UCSD-AML1 (cell line): ENCODE data around the gene COL24A1.
"Not testable (repeated sequence)": the region's sequence is repeated elsewhere in the genome, so short reads cannot be mapped to it uniquely, and the experiment has no call there.

ENCODE experiments used
- DNase-seq: peaks from one replicate; lab custom pipeline; 2025; ENCODE audit not compliant: unreplicated experiment; lab: John Stamatoyannopoulos, UW

Gene COL24A1

DNA sequence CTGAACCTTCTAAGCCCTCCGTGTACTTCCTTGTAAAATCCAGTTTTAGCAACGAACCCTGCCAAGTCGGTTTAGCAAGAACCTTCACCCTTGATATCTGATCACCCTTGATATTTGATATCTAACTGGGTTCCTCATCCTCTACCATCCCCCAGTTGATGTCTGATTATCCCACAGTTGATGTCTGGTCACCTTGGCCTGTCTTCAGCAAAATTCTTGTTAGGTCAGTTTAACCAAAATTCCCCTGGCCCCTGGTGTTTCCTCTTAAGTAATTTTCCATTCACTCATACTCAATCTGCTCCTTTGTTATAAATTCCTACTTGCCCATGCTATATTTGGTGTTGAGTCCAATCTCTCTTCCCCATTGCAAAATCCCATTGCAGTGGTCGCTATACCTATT, 333.9 kb downstream of the COL24A1 start:
- DNase-seq, result no peak

DNA sequence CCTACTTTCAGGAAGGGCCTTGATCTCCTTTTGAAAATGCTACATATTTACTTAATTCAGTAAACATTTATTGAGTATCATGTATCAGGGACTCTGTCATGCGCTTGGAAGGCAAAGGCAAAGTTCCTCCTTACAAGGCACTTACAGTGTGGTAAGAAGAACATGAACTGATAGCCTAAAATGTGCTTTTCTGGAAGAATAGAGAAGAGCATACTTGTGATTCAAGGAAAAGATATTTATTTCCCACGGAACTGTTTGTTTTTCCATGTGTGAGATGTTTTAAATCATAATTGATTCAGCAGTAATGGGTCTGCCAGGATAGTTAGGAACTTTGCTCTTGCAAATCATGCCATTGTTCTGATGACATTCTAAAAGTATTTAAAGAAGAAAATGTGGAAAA, 338.2 kb downstream of the COL24A1 start:
- no peak for DNase-seq

DNA sequence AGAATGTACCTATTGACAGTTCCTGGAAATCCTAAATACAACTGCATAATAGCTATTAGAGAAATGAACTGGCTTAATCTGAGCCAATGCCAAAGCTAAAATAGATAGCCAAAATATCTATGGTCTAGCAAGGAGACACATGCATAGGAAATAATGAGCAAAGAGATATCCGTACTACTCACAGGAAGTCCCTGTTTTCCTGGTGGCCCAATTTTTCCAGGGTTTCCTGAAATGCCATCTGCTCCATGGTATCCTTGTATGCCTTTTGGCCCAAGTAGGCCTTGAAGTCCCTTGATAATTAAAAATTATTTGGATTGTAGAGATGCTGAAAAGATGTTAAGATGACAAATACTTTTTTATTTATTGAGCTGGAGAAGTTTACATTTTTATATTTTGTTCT, 340.0 kb downstream of the COL24A1 start:
- DNase-seq, result no peak

DNA sequence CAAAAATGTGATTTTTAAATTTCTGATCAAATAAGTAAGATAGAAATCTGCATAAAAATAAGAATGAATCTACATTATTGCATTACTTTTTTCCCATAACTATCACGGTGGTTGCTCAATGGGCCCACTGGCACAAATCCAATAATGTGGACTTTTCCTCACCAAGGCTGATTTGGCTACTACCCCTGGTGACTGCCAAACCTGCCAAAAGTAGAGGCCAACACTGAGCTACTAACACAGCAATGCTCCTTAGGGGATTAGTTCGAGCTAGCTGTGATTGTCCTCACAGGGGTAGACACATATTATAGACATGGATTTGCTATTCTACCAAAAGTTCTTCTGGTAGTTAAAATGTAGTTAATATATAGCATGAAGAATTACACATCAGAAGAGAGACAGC, 340.7 kb downstream of the COL24A1 start:
- no peak for DNase-seq

DNA sequence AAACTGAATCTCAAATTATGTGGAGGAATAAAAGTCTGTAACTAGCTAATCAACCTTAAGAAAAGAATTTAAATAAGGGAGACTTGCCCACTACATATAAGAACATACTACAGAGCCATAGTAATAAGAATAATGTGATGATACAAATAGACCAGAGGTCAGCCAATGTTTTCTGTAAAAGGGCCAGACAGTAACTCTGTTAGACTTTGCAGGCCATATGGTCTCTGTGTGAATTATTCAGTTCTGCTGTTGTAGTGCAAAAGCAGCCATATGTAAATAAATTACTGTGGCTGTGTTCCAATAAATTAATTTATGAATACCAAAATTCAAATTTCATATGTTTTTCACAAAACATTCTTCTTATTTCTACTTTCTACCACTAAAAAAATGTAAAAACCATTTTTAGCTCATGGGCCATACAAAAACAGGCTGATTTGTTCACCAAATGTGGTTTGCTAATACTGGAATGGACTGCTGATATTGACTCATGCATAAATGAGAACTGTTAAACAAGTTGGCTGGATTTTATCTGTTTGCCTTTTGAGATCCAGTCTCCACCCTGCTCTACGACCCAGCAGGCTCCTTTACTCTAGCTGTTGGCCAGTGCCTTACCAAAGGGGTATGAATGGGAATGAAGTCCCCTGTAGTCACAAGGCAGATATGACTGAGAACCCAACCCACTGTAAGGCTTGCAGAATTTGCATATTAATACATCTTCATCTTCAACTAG, 350.2 kb downstream of the COL24A1 start:
- DNase-seq, result no peak

DNA sequence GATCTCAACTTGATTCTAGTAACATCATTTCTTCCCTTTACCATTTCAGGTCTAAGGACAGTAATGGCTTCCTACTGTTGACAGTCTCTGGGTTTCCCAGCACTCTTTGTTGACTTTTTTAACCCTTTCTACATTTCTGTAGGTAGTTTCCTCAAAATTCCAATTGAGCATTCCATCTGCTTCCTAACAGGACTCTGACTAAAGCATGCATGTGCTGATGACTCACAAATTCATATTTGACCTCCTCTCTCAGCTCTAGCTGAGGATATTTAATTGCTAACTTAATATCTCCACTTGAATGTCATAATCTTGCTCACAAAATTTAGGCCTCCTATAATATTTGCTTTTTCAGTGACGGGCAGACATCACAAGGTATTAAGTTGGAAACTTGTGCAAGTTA, 355.1 kb downstream of the COL24A1 start:
- no peak for DNase-seq

DNA sequence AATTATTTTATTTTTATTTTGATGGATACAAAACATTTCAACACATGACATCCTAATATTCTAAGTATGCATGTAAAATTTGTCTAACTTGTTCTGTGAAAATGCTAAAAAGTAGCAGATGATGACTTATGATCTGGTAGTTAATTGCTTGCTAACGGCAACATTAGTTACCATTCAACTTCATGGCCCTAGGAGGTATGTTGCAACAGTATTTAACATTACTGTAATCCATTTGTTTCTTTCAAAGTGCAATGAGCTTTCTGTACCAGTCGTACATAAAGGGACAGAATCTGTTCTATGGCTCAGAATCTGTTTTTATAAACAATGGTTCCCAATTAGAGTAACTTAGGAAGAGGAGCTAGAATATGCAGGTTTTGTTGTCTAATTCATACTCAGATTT, 356.8 kb downstream of the COL24A1 start:
- no peak for DNase-seq

DNA sequence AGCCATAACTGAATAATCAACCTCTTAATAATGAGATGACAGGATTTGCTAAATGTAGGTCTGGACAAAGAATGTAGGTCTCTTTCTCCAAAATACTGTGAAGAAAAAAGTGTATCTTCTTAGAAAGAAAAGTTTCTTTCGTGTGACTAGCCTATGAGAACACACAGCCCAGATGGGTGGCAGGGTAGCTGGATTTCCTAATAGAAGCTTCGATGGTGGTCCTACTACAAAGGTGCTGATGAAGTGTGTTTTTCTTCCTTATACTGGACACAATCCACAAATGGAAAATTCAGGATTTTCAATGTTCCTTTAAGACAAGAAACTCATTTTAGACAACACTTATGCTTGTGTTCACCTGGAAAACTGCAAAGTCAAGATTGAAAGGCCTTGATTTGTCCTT, 358.2 kb downstream of the COL24A1 start:
- DNase-seq, result no peak

DNA sequence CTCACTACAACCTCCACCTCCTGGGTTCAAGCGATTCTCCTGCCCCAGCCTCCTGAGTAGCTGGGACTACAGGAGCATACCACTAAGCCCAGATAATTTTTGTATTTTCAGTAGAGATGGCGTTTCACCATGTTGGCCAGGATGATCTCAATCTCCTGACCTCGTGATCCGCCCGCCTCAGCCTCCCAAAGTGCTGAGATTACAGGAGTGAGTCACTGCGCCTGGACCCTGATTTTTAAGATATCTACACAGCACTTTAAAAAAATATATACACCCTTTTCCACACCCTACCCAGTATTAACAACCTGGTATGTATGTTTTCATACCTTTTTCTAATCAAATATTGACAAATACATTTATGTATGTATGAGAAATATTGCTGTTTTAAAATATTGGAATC, 379.6 kb downstream of the COL24A1 start:
- not testable (repeated sequence) for DNase-seq

DNA sequence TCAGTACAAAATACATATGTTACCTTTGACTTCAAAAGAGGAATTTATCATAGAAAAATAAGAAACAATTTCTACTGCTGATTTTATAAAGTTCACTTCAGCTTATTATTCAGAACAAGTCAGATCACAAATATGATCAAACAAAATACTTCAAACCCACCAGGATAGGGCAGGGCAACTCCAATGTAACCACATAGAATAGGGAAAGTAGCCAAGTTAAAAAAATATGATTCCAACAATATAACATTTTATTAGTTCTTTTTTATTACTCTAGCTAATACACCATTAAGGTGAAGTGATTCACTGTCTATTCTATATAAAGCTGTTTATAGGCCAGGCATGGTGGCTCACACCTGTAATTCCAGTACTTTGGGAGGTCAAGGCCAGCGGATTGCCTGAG, 393.8 kb downstream of the COL24A1 start:
- DNase-seq, result no peak

DNA sequence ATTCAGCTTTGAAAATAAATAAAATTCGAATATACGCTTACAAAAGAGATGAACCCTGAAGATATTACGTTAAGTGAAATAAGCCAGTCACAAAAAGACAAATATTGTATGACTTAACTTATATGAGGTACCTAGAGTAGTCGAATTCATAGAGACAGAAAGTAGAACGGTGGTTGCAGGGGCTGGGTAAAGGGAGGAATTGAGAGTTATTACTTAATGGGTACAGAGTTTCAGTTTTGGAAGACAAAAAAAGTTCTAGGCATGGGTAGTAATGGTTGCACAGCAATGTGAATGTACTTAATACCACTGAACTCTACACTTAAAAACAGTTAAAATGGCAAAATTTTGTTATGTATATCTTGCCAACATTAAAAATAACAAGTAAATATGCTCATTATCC, 399.7 kb downstream of the COL24A1 start:
- DNase-seq, result no peak

DNA sequence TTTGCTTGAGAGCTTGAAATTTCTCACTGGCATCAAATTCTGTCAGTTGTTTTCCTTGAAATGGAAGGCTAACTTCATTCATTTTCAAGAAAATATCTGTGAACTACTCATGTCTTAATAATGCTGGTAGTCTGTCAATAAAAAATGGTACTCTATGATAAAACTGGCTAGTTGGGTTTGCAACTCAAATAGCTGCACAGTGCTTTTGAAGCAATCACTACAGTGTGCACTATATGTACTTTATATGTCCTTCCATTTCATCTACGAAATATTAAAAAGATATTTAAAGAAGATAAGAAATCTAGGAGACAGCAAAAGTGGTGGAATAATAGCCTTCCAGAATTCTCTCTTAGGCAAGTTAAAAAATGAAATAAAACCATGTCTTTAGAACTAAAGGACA, 408.5 kb downstream of the COL24A1 start:
- DNase-seq, result no peak

DNA sequence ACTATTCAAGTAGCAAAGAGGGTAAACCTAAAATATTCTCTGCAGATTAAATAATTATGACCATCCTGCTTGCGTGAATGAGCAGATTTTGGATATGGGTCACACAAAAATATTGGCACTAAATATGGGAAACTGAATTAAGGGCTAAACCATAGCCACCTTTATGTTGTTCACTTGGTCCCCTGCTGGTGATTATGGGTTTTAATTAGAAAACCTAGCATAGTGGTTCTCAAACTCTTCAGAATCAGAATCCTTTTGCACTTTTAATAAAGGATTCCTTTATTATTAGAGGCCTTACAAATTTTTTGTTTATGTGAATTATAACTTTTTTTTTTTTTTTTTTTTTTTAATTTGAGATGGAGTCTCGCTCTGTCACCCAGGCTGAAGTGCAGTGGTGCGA, 409.8 kb downstream of the COL24A1 start:
- DNase-seq, result no peak

DNA sequence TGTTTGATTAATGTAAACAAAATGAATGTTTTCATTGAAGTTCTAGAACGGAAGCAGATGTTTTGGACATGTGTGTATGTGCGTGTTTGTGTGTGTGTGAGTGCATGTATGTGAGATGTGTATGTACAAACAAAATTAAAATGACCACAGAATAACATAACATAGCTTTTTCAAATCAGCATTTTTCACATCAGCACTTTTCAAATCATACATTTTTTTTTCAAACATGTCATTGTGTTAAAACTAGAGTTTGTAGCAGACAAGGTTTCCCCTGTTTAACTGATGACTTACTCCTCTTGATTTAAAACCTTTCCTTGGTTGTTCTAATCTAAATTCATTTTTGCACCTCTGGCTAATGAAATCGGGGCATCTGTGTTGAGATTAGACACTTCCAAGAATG, 412.8 kb downstream of the COL24A1 start:
- no peak for DNase-seq

DNA sequence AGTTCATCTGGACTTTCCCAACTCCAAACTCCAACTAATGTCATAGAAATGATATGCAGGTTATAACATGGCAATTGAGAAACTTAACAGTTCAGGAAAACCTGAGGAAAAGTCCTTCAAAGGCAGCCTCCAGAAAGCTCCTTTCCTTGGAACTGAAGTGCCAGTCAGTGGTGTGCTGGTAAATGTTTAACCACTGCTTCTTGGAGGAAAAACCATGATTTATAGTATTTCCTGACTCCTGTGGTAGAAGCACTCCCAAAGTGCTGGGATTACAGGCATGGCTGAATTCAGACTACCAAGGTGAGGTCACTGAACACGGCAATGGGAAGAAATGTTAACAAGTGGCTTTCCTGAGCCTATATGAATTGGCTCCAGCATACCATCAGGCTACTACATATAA, 421.6 kb downstream of the COL24A1 start:
- DNase-seq, result no peak

DNA sequence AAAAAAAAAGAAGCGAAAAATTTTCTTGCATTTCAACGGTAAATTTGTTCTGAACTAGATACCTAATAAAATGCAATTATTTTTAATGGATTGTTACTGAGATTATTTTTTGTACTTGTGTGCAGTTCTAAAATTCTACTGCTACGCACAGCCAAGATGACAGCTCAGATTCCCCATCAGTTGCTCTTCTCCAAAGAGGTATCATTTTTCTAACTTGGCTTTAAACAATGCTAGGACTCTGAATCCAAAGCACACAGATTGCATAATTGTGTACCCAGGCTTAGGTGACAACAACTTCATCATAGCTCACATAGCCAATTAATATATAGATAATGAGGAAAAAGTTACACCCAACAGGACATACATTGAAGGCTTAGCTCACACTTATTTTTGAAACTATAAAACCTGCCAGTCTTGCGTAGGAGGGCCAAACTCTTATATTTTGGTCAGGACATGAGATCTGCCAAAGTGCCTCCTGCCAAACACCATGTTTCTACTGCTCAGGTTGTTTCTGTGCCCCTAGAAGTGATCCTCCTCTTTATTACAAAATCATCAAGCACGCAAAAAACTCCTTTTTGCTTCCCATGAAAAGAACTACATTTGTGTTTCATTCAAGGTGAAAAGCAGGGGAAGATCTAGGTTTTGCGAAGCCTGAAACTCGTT, 437.8 kb downstream of the COL24A1 start:
- DNase-seq, result no peak

DNA sequence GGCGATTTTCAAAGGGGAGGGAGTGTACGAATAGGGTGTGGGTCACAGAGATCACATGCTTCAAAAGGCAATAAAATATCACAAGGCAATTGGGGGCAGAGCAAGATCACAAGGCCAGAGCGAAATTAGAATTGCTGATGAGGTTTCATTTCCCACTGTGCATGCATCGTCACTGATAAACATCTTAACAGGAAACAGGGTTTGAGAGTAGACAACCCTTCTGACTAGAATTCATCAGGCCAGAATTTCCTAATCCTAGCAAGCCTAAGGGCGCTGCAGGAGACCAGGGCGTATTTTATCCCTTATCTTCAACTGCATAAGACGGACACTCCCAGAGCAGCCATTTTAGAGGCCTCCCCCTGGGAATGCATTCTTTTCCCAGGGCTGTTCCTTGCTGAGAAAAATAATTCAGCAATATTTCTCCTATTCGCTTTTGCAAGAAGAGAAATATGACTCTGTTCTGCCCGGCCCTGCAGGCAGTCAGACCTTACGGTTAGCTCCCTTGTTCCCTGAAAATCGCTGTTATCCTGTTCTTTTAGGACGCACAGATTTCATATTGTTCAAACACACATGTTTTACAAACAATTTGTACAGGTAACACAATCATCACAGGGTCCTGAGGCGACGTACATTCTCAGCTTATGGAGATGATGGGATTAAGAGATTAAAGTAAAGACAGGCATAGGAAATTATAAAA, 442.0 kb downstream of the COL24A1 start:
- DNase-seq, result not testable (repeated sequence)

DNA sequence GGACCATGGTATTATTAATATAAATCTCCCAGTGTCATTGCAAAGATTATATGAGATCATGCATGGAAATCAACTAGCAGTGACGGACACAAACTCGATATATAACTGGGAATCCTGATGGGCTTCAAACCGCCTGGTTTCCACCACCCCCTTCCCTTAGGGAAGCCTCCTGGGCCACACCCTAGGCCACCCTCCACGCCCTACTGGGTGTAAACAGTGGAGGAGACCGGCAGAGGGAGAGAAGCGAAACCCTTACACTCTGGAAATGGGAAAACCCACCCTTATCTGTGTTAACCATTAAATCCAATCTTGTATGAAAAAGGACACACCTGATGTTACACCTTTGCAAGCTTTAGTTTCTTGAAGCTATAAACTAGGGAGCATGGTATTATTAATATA, 447.7 kb downstream of the COL24A1 start:
- peak; percentile 11 for DNase-seq

DNA sequence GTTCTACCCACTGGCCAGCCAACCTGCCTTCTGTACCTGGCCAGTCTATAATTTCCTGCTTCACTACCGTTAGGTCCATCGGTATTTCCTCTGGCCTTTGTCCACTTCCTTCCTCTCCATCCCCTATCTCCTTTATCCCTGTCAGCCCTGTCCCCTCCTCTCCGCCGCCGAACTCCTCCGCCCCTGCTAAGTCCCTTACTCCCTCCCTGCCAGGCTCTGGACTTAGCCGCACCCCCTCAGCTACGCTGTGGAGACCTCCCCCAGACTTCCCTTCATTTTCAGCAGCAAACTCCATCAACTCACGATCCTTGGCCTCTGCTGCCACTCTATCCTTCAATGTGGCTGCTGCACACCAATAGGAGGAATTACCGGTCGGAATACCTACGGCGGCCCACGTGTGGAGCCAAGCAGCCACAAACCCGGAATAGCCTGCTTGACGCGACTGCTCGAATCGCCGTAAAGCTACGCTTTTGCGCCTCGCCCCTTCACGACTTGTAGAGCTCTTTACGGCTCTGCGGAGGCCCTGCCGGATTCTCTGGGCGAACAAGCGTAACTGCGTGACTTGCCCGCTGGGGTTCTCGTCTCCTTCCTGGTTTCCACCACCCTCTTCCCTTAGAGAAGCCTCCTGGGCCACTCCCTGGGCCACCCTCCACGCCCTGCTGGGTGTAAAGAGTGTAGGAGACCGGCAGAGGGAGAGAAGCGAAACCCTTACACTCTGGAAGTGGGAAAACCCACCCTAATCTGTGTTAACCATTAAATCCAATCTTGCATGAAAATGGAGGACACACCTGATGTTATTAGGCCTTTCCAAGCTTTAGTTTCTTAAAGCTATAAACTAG, 448.4 kb downstream of the COL24A1 start, which contains the start of gene ZNHIT6:
Gene ZNHIT6 (minus strand): TSS at position 444 of the 839 bp plus-strand sequence. CDS start 149 bp downstream, at position 295.
- peak; percentile 90 for DNase-seq

DNA sequence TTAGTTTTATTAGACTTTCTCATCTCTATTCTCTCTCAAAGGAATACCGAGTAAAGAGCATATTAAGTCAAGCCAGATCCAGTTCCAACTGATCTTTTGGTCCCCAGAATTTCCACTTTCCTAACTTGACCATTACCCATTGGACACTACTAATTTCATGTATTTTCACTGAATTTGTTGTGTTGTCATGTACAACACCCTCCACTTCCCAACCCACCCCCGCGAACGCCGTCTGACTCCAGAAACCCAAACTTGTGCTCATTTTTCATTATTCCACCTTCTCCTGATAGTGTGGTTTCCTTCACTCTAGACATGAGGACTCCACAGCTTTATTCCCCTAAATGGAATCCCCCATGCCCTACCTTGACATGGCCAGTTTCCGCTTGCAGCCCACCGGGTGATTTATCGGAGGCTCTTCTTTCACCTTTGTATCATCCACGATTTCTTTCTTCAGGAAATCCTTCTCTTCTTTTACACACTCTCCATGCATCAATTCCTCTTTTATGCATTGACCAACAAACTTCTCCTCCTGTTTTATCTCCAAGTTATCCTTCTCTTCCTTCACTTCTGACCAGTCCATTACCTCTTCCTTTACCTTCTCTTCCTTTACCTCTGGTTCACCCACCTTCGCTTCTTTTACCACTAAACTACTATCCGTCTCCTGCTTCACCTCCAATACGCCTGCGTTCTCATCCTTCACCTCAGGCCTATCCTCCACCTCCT, 449.1 kb downstream of the COL24A1 start:
- DNase-seq, result peak; percentile 8

DNA sequence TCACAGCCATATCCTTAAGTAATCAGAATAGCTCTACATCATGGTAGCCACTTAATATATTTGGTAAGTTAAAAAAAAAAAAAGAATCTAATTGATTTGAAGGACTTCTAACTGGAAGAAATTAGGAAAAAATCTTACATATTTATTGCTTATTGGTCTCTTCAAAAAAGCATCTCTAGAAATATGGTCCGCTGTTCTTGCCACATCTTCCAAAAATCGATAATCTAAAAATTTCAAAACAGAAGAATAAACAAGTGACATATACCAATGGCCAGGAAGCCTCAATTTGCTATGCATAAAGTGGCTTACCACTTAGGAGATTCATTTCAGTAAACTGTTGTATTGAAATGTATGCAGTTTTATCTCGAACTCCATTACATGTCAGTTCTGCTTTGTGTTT, 450.6 kb downstream of the COL24A1 start:
- no peak for DNase-seq
